DMS153 treated with DMSO at 0.1 percent for 48 hours (cell line): ENCODE results near the gene GSTK1.
"Not testable (repeated sequence)": the region's sequence is repeated elsewhere in the genome, so short reads cannot be mapped to it uniquely, and the experiment has no call there.

Experiments used
- DNase-seq: peaks from one replicate; lab custom pipeline; 2025; ENCODE audit not compliant: unreplicated experiment; lab: John Stamatoyannopoulos, UW

GSTK1 gene

DNA sequence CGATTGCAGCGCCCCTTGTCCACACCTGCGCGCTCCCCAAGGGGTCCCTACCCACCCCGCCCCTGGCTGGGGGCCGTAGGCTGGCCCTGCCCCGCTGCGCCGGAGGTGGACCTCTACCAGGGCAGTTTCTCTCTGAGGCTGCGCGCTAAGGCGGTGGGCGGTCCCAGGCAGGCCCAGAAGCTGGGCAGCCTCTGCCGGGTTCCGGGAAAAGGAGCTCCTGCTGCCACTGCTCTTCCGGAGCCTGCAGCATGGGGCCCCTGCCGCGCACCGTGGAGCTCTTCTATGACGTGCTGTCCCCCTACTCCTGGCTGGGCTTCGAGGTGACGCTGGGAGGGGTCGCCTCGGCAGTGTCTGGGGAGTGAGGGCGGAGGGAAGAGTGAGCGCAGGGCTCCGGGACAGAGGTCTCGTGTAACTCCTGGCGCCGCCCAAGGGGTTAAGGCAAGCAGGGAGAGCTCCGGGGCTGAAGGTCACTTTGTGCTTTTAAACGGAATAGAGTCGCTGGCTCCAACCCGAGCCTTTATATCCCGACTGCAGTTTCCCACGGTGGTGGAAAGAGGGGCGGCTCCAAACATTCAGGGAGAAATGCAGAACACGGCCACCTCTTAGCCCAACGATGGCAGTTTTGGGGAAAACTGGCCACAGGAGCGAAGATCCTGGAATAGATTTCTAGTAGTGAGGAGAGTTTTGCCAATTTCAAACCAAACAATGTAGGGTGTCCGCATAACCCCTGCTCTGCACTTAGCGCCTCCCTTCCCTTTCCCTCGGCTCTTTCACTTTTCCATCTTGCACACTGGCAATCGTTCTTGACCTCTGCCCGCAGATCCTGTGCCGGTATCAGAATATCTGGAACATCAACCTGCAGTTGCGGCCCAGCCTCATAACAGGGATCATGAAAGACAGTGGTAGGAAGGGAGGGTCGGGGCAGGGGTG is at the start of gene GSTK1:
TSS of gene GSTK1 (plus strand) at position 176 of the 930 bp plus-strand sequence. CDS start at position 249, 73 bp downstream.
- DNase-seq: peak; percentile 35

- not testable (repeated sequence) for DNase-seq
Observed at GRCh38 chr7:143213478-143213877, 49.8 kb upstream of the GSTK1 start.

DNA sequence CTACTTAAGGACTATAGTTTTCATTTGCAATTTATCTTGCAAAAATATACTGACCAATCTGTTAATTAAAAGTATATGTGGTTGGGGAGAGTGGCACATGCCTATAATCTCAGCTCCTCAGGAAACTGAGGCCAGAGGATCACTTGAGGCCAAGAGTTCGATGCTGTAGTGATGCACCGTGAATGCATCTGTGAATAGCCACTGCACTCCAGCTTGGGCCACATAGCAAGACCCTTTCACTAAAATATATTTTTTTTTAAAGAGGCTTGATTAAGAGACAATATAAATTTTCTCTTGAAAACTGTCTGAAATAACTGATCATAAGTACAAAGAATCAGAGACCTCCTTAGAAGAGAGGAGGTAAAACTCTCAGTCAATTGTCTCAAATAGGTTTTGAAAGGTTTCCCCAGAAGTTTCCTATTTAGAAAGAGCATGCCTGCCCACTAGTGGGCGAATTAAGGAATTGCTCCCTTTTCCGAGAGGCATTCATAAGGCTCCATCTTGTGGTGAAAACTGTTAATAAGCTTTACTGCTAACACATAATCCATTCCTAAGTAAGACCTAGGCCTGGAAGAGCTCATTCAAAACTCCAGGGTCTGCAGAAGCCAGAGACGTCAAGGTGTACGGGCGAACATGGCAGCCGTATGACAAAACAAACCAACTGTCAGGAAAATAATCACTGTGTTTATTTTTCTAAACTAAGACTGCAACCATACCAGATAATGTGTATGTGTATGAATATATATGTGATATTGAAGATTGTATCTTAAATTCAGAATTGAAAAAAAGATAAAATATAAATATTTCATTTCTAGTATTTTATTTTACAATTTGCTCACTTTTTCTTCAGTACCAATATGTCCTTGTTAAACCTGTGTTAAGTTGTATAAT is 48.2 kb upstream of the GSTK1 start:
- DNase-seq: peak; percentile 90

GRCh38 chr7:143216151-143216550 is 47.1 kb upstream of the GSTK1 start:
- DNase-seq: no peak

DNA sequence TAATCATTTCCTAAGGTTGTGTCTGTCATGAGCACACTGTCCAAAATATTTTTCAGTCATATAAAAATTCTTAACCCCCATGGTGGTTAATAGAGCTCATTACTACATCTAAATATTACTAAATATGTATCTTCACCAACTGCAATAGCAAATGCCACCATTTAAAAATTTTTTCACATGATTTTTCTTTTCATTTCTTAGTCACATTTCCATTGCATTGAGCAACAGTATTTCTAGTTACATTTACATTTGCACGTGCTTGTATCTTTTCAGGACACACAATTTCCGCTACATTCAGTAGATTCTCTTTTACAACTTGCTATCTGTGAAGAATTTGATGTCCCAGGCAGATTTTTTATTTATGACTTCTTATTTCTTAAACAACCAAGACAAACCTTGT is 46.6 kb upstream of the GSTK1 start:
- DNase-seq: no peak

DNA sequence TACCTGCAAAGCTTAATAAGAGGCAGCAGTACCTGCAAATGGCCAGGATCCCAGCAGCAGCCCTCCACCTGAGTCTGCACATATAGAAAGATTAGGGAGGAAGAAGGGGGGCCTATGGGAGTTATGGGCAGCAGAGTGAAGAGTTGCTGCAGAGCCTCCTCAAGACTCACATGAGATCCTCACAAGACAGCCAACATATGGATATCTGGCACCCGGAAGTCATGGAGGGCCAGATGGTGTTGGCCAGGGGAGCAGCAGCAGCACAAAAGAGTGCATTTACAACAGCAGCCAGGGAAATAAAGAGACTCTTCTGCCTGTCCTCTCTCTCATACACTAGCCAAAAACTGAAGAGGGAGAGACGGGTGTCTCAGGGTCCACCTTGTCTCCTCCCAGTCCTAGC is 45.4 kb upstream of the GSTK1 start:
- no peak for DNase-seq

DNA sequence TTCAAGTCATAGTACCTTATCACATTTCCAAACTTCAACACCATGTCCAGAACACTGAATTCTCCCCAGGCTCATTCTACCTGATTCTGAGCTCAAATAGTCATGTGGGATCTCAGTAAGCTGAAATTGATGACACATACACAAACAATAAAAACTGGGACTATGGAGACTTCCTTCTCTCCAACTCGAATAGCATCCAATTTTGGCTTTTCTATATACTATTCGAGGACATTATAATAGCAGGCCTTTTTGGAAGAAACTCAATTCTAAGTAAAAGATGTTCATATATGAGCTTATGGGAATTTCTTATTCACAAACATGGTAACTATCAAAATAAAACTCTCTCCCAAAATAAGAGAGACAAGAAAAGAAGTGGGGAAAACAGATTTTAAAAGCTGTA is 42.0 kb upstream of the GSTK1 start:
- DNase-seq: no peak

DNA sequence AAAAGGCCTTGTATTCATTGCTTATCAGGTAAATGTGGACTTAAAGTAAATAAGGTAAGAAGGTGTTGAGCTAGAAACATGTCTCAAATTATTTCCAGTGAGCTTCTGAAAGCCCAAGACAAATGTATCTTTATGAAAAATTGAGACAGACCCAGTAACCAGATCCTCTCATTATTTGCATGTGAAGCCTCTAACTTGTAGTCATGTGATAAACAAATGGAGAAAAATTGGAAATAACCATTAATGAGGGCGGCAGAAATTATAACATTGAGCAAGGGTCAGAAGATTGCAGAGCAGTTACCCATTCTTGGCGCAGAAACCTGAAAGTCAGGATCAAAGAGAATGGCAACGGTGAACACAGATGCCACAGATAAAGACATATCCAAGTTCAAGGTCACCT is 41.5 kb upstream of the GSTK1 start, which contains the start of gene TAS2R40:
TSS of gene TAS2R40 (plus strand) at position 301 of the 400 bp plus-strand sequence. CDS start at position 343, 42 bp downstream.
- no peak for DNase-seq

DNA sequence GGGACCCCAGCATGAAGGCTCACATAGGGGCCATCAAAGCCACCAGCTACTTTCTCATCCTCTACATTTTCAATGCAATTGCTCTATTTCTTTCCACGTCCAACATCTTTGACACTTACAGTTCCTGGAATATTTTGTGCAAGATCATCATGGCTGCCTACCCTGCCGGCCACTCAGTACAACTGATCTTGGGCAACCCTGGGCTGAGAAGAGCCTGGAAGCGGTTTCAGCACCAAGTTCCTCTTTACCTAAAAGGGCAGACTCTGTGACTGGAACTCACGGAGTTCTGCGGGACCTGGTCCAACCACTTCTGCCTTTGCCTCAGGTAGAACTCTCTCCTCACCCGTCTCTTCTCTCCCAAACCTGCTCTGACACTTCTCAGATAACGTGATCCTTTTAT is 40.5 kb upstream of the GSTK1 start:
- DNase-seq: no peak

- DNase-seq: no peak
Observed at GRCh38 chr7:143223784-143224183, 39.5 kb upstream of the GSTK1 start.

DNA sequence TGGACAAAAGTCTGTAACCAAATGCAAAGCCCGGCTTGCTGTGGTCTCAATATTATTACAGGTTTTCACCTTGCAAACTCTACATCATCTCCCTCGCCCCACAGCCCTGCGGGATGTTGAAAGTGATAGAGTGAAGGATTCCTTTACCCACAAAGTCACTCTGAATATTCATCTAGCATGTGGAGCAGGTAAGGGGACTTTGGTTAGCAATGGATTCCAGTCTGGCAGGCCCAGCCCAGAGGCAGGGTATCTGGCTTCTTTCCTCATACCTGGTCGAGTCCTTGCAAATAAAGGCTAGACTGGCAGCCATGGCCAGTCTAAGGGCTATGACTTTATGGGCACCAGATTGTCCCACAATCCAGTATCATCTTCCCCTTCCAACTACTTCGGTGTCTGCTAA is 38.2 kb upstream of the GSTK1 start:
- no peak for DNase-seq

- DNase-seq: no peak
Observed at GRCh38 chr7:143227806-143228205, 35.4 kb upstream of the GSTK1 start.

DNA sequence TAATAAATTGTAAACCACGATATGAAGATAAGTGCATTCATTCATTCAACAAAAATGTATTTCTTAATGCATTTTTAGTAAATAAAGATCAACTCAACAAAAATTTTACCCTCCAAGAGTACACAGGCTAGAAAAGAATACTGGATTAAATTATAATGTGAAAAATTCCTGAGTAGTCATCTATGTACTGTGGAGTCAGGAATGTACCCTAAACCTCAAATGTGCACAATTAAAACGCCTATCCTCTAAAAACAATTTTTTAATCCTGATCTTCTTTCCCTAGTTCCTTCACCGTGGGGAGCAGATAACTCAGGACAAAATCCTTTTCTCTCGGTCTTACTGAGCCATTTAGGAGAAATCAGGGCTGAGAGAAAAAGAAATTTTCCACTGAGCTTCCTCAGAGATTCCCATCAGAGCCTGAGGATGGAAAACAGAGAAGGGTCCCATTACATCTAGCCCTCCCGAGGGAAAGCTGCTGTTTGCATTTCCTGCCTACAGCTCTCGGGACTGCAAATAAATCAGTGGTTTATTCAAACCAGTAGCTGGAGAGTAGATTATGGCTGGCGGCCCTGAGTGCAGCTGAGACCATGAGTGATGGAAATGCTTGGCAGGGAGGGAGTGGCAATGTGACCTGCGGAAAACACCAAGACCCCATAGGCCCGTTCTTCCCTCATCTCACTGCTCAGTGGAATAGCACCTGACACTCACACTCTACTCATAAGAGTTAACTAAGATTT is 34.0 kb upstream of the GSTK1 start:
- no peak for DNase-seq

- no peak for DNase-seq
Observed at GRCh38 chr7:143230602-143231457, 32.4 kb upstream of the GSTK1 start.

DNA sequence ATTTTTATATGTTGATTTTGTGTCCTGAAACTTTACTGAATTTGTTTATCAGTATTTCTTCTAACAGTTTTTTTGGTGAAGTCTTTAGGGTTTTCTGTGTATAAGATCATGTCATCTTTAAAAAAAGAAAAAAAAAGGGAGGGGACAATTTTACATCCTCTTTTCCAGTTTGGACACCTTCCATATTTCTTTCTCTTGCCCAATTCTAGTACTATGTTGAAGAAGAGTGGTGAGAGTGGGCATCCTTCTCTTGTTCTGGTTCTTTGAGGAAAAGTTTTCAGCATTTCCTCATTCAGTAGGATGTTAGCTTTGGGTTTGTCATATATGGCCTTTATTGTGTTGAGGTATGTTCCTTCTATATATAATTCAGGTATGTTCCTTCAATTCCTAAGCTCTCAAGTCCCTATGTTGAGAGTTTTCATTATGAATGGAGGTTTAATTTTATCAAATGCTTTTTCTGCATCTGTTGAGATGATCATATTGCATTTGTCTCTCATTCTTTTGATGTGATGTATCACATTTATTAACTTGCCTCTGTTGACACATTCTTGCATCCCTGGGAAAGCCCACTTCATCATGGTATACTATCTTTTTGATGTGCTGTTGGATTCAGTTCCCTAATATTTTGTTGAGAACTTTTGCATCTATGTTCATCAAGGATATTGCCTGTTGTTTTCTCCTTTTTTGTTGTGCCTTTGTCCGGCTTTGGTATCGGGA is 29.3 kb upstream of the GSTK1 start:
- no peak for DNase-seq

- no peak for DNase-seq
Observed at GRCh38 chr7:143234533-143234875, 28.7 kb upstream of the GSTK1 start.

DNA sequence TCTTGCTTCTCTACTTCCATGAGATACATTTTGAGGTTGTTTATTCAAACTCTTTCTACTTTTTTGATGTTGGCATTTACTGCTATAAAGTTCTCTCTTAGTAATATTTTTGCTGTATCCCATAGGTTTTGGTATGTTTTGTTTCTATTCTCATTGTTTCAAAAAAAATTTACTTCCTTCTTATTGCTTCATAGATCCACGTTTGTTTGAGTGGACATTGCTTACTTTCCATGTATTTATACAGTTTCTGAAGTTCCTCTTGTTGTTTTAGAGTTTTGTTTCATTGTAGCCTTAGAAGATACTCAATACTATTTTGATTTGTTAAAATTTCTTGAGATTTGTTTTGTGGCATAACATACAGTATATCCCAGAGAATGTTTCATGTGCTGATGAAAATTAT is 27.7 kb upstream of the GSTK1 start:
- DNase-seq: no peak

DNA sequence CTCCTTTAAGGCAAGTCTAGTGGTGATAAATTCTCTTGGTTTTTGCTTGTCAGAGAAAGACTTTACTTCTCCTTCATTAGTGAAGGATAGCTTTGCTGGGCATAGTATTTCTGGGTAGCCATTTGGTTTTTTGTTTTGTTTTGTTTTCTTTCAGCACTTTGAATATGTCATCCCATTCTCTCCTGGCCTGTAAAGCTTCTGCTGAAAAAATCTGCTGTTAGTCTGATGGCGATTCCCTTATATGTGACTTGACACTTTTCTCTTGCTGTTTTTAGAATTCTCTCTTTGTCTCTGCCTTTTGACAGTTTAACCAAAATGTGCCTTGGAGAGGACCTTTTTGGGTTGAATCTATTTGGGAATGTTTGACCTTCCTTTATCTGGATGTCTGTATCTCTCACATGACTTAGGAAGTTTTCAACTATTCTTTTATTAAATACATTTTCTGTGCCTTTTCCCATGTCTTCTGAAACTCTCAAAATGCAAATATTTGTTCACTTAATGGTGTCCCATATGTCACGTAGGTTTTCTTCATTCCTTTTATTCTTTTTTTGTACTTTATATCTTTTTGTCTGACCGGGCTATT is 26.7 kb upstream of the GSTK1 start:
- DNase-seq: no peak

DNA sequence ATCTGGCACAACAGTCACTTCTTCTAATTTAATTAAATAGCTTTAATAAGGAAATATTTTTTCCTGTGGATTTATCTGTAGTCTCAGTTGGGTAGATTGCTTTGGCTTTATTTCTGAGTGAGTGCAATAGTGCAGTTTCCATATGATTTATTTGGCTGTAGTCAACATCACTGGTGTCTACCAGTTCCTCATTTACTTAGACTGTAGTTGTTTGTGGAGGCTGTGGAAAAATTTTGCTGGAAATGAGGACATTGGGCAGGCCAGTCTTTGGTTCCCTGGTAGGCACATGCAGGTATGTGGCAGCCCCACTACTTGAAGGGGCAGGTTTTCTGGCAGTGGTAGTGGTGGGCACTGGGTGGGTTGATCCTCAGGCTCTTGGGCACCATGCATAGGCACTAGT is 25.9 kb upstream of the GSTK1 start:
- no peak for DNase-seq
